Bronchial epithelial cell (primary cell): ENCODE data around the gene FAM98A. TPM values are rescaled to one million over a fixed set of nuclear protein-coding genes. Genes with fewer than 3 reads are reported as not detected.

Experiments
- DNase-seq: peaks from one replicate; pipeline ENCODE4 v3.0.0-alpha.2; 2010; ENCODE audit warnings: low read depth
- FAIRE-seq: peaks from 2 replicates; lab custom pipeline; 2011; peaks lifted over from hg19 to GRCh38; lab: Jason Lieb, UNC
- H3K27me3 ChIP-seq: 2 replicates; pipeline ENCODE4 v1.5.1; 2011; ENCODE audit warnings: low read length; ENCODE audit not compliant: control insufficient read depth, insufficient read depth
- H3K36me3 ChIP-seq: 2 replicates; pipeline ENCODE4 v1.5.1; 2011; ENCODE audit warnings: low read length; ENCODE audit not compliant: control insufficient read depth, insufficient read depth
- H3K4me3 ChIP-seq: 2 replicates; pipeline ENCODE4 v1.5.1; 2011; ENCODE audit warnings: mild to moderate bottlenecking, low read depth, low read length, control low read depth
- total RNA-seq: library from RNA; depleted of rRNA; stranded (reverse); fragments of >200 nt; gene quantifications from 2 replicates; pipeline ENCODE4 v1.2.1, GENCODE V29; 2014
- TF ChIP-seq, protein P1 (sequence below): IDR thresholded peaks from 2 replicates; pipeline ENCODE4 v1.5.1; 2011; ENCODE audit warnings: mild to moderate bottlenecking, moderate library complexity, low read length, control low read depth, inconsistent platforms; ENCODE audit not compliant: insufficient read depth, severe bottlenecking

The FAM98A gene
- total RNA-seq, 1 donor from 2014 or later, result 16.1 TPM

DNA sequence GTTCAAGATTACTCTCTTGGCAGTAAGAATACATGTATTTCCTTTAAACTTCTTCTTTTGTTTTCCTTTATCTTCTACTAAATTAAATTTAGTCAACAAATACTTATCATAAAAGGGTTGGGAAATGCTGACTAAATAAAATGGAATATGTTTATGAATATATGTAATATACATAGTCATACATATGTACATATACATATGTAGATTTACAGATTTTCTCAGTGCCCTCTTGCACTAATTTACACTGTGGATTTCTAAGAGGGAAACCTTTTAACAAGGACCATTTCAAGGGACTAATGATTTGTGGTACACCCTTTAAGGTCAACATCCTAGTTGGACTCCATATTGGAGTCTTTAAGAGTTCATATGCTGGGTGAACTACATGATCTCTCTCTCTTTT lies 37.2 kb downstream of the FAM98A start:
- Histone ChIP-seq H3K4me3 (no peak overlapping the region), H3K27me3 (no peaks in the 10 kb centered on the region), H3K36me3 (no peaks in the 10 kb centered on the region)
- TF ChIP-seq, protein P1, sequence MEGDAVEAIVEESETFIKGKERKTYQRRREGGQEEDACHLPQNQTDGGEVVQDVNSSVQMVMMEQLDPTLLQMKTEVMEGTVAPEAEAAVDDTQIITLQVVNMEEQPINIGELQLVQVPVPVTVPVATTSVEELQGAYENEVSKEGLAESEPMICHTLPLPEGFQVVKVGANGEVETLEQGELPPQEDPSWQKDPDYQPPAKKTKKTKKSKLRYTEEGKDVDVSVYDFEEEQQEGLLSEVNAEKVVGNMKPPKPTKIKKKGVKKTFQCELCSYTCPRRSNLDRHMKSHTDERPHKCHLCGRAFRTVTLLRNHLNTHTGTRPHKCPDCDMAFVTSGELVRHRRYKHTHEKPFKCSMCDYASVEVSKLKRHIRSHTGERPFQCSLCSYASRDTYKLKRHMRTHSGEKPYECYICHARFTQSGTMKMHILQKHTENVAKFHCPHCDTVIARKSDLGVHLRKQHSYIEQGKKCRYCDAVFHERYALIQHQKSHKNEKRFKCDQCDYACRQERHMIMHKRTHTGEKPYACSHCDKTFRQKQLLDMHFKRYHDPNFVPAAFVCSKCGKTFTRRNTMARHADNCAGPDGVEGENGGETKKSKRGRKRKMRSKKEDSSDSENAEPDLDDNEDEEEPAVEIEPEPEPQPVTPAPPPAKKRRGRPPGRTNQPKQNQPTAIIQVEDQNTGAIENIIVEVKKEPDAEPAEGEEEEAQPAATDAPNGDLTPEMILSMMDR, result no peak
- FAIRE-seq (no peak), DNase-seq (no peak)

DNA sequence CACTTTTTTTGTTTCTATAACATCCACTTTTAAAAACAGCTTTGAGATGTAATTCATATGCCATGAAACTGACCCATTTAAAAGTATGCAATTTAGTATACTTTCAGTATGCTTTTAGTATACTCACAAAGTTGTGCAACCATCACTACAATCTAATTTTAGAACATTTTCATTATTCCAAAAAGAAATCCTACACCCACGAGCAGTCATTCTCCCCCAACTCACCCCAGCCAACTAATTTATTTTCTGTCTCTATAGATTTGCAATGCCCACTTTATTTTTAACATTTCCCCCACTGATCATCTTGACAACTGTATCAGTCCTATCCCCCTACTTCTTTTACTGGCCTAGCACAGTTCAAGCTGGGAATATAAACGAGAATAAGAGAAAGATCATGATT lies 39.1 kb downstream of the FAM98A start:
- TF ChIP-seq, protein P1, result no peak
- H3K36me3 ChIP-seq, result no peaks in the 10 kb centered on the region
- FAIRE-seq (no peak), DNase-seq (no peak)
- H3K27me3 ChIP-seq, result no peaks in the 10 kb centered on the region
- no peak overlapping the region for H3K4me3 ChIP-seq

DNA sequence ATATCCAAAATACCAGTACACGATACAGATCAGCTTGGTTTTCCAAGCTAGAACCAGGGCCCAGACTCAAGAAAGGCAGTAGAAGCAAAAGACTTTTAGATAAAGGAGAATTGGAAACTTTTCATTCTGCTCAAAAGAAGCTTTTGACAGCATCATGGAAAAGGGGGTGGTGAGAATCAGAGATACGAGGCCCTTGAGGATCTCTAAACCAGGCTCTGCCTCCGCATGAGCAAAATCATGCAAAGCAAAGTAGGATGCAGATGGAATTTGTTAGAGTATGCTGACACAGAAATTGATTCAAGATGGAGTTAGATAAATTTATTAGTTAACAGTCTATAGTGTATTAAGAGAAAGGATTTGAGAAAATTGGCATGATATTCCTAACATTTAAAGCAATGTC lies 39.8 kb downstream of the FAM98A start:
- TF ChIP-seq, protein P1, result no peak
- DNase-seq (no peak), FAIRE-seq (no peak)
- H3K36me3 ChIP-seq, result no peaks in the 10 kb centered on the region
- H3K27me3 ChIP-seq, result no peaks in the 10 kb centered on the region
- no peak overlapping the region for H3K4me3 ChIP-seq

DNA sequence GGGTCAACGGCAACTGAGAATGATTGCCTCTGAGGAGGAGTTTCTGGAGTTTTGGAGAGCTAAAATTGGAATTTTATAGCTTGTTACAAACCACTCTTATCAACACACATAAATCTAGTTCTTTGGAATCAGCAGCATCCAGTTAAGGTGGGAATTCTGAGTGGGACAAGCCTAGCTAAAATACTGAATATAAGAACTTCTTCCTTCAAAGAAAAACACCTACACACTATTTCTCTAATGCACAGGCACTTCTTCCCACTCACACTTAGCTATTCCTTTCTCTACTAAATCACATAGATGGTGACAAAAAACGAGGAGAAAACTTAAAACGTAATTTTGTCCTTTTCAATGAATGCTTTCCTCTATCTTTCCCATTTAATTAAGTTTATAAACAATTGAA lies 43.4 kb downstream of the FAM98A start:
- TF ChIP-seq, protein P1, result no peak
- no peak for DNase-seq
- Histone ChIP-seq H3K36me3 (no peaks in the 10 kb centered on the region), H3K4me3 (no peak overlapping the region), H3K27me3 (no peaks in the 10 kb centered on the region)
- no peak for FAIRE-seq

DNA sequence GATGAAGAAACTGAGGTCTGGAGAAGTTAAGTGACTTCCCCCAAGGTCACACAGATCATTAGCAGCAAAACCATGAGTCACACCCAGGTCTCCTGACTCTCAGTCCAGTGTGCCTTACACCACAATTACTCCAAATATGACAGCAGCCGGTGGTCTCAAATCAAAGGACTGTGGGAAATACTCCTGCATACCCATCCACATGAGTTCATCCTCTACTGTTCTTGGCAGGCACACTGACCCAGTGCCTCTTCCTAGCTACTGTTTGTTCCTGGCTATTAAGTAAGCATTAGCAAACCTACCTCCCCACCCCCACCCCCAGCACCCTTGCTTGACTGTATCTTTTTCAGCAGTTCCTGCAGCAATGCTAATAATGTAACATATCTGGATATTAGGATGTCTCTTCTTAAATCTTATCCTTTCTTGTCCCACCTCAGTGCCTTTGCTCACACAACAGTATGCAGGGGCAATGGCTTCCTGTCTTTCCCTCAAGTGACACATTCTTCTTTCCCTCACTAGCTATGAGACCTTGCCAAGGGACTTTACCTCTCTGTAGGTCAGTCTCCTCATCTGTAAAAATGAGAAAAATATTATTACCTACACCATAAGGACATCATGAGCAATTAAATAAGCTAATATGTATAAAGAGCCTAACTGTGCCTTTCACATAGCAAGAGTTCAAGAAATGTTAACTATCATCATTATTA lies 46.2 kb downstream of the FAM98A start:
- Histone ChIP-seq H3K36me3 (no peaks in the 10 kb centered on the region), H3K4me3 (no peak overlapping the region), H3K27me3 (no peaks in the 10 kb centered on the region)
- DNase-seq, result no peak
- TF ChIP-seq, protein P1, result no peak
- no peak for FAIRE-seq

DNA sequence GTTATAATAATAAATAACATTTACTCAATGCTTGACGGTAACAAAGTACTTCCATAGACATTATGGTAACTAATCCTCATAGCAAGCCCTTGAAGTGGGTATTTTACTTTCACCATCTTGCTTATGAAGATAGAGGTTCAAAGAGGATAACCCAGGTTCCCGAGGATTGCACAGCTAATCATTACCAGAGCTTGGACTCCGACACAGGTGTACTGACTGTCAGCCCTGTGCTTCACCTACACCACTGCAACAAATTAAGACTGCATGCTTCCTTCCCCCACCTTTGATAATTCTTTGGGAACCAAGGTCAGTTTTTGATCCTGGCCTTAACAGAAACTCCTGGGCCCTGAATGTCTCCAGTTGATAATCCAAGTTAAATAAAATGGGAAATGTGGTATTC lies 48.9 kb downstream of the FAM98A start:
- H3K36me3 ChIP-seq, result no peaks in the 10 kb centered on the region
- FAIRE-seq, result no peak
- TF ChIP-seq, protein P1, result no peak
- no peak for DNase-seq
- H3K4me3 ChIP-seq, result no peak overlapping the region
- no peaks in the 10 kb centered on the region for H3K27me3 ChIP-seq
